Measurements from ENCODE around the gene PDP2. TPM values are rescaled to one million over a fixed set of nuclear protein-coding genes. Genes with fewer than 3 reads are reported as not detected.

PDP2 gene
- total RNA-seq, 1 experiment from 2014 or later, result 28.4 TPM

- TF ChIP-seq CTCF (IDR thresholded peaks at IDR 0.05) (no peak), AR (CRISPR knock-in tag; IDR thresholded peaks at IDR 0.05) (no peak), ZNF121 (CRISPR knock-in tag; IDR thresholded peaks at IDR 0.05) (peak; percentile 94), NR3C1 (CRISPR knock-in tag; conservative IDR thresholded peaks at IDR 0.05; ENCODE audit: low read depth) (no peak), FOXP1 (CRISPR knock-in tag; IDR thresholded peaks at IDR 0.05; ENCODE audit: borderline replicate concordance) (peak; percentile 69; the same call in 1 of the 2 replicates), RORB (CRISPR knock-in tag; IDR thresholded peaks at IDR 0.05) (no peak), OVOL2 (CRISPR knock-in tag; IDR thresholded peaks at IDR 0.05; ENCODE audit: borderline replicate concordance) (no peak), ZNF232 (CRISPR knock-in tag; IDR thresholded peaks at IDR 0.05) (peak; percentile 66), GTF2I (CRISPR knock-in tag; conservative IDR thresholded peaks at IDR 0.05) (no peak), CREM (CRISPR knock-in tag; IDR thresholded peaks at IDR 0.05) (peak; percentile 74; the same call in 1 of the 2 replicates), ZNF396 (CRISPR knock-in tag; IDR thresholded peaks at IDR 0.05; ENCODE audit: borderline replicate concordance) (no peak), AFF4 (CRISPR knock-in tag; IDR thresholded peaks at IDR 0.05; ENCODE audit: borderline replicate concordance) (0 out of 2 replicates have a peak, but pooled peaks have one; percentile 40), NFE2L1 (CRISPR knock-in tag; IDR thresholded peaks at IDR 0.05) (peak; percentile 88; the same call in 1 of the 2 replicates)
Observed at GRCh38 chr16:66880288-66881013, at the start of gene PDP2 (continued).

- no peak overlapping the region for H3K4me3 Mint-ChIP-seq
- ChIA-PET CTCF (interaction anchor here (0.6 to 4.7 kb wide), 4 partner anchors 12 to 186 kb away, joined by 3 to 100 read pairs (median 75); partner anchors contain the start of gene CA7), POLR2A (interaction anchor here (1.4 kb wide), 1 partner anchor 41 kb away, joined by 4 read pairs; no protein-coding TSS in a partner anchor)
- peaks cover 20% of the 10 kb centered on the region for H3K4me1 Mint-ChIP-seq
- H3K27ac Mint-ChIP-seq, result no peak overlapping the region
- ATAC-seq (no peak), DNase-seq (ENCODE audit: low spot score) (no peak)
- peaks cover 19% of the 10 kb centered on the region for H3K27me3 Mint-ChIP-seq (ENCODE audit: low read depth)
- H3K9me3 Mint-ChIP-seq, result no peaks in the 10 kb centered on the region
- H3K36me3 Mint-ChIP-seq, result peaks cover 7% of the 10 kb centered on the region
- no peak for TF ChIP-seq JUN (CRISPR knock-in tag; IDR thresholded peaks at IDR 0.05)
- no peak for TF ChIP-seq NR1H2 (CRISPR knock-in tag; IDR thresholded peaks at IDR 0.05)
- TF ChIP-seq ZBTB21 (CRISPR knock-in tag; IDR thresholded peaks at IDR 0.05; ENCODE audit: borderline replicate concordance), result no peak
- TF ChIP-seq ATF6 (CRISPR knock-in tag; IDR thresholded peaks at IDR 0.05), result no peak
- no peak for TF ChIP-seq AFF4 (CRISPR knock-in tag; IDR thresholded peaks at IDR 0.05; ENCODE audit: borderline replicate concordance)
- no peak for TF ChIP-seq SOX15 (CRISPR knock-in tag; IDR thresholded peaks at IDR 0.05)
- TF ChIP-seq TCF7 (CRISPR knock-in tag; IDR thresholded peaks at IDR 0.05; ENCODE audit: low read depth), result no peak
- no peak for TF ChIP-seq RELA (CRISPR knock-in tag; IDR thresholded peaks at IDR 0.05; ENCODE audit: borderline replicate concordance)
Observed at GRCh38 chr16:66832190-66832589, 48.1 kb upstream of the PDP2 start.

Data from WTC11 (cell line).